Measurements from ENCODE around the gene TTC34. TPM values are rescaled to one million over a fixed set of nuclear protein-coding genes. Genes with fewer than 3 reads are reported as not detected.

Gene TTC34
- total RNA-seq, 1 donor, result 0.36 TPM

DNA sequence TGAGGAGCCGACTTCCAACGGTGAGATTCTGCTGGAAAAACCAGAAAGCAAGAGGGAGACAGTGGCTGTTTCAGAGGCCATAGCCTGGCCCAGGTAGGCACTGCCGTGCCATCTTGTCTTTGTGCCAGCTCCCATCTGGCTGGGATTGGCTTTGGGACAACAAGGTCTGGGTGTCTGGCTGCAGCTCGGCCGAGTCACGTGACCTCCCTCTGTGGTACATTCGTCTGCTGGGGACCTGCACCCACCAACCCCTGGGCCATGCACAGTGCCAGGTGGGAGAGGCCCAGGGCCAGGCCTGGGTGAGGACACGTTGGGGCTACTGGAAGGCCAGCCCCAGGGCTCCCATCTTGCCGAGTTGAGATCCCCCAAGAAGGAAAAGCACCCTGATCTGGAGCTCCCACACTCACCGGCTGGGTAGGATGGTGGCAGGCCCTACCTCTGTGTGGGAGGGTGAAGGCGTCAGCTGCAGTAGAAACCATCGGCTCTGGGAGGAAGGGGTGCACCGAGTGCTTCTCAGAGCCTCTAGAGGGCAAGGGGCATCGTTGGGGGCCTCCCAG lies 25.3 kb upstream of the TTC34 start:
- Histone ChIP-seq H3K9me3 (ENCODE audit: low read depth, low read length) (no peaks in the 10 kb centered on the region), H4K20me1 (ENCODE audit: insufficient read depth, low read length) (no peaks in the 10 kb centered on the region), H3K4me2 (ENCODE audit: insufficient read depth, low read length) (no peak overlapping the region), H3K36me3 (ENCODE audit: insufficient read depth, low read length) (no peaks in the 10 kb centered on the region), H2AFZ (ENCODE audit: low read length) (no peak overlapping the region), H3K27me3 (ENCODE audit: insufficient read depth, low read length) (no peaks in the 10 kb centered on the region), H3K79me2 (ENCODE audit: insufficient read depth, low read length) (no peaks in the 10 kb centered on the region), H3K27ac (ENCODE audit: low read depth, low read length) (no peak overlapping the region), H3K4me3 (ENCODE audit: insufficient read depth, low read length) (no peak overlapping the region), H3K4me1 (ENCODE audit: insufficient read depth, low read length) (no peaks in the 10 kb centered on the region)
- no peak for TF ChIP-seq CTCF (IDR thresholded peaks at IDR 0.05; ENCODE audit: extremely low read depth, low read depth, low read length)
- DNase-seq (ENCODE audit: insufficient read length, low spot score, missing footprints), result no peak

GRCh38 chr1:2826316-2826715 lies 24.8 kb upstream of the TTC34 start:
- no peaks in the 10 kb centered on the region for H3K36me3 ChIP-seq (ENCODE audit: insufficient read depth, low read length)
- no peaks in the 10 kb centered on the region for H3K4me1 ChIP-seq (ENCODE audit: insufficient read depth, low read length)
- DNase-seq (ENCODE audit: insufficient read length, low spot score, missing footprints), result no peak
- no peak overlapping the region for H3K4me3 ChIP-seq (ENCODE audit: insufficient read depth, low read length)
- no peak overlapping the region for H2AFZ ChIP-seq (ENCODE audit: low read length)
- H3K4me2 ChIP-seq (ENCODE audit: insufficient read depth, low read length), result no peak overlapping the region
- no peak overlapping the region for H3K27ac ChIP-seq (ENCODE audit: low read depth, low read length)
- H3K79me2 ChIP-seq (ENCODE audit: insufficient read depth, low read length), result no peaks in the 10 kb centered on the region
- H4K20me1 ChIP-seq (ENCODE audit: insufficient read depth, low read length), result no peaks in the 10 kb centered on the region
- no peaks in the 10 kb centered on the region for H3K9me3 ChIP-seq (ENCODE audit: low read depth, low read length)
- no peak for TF ChIP-seq CTCF (IDR thresholded peaks at IDR 0.05; ENCODE audit: extremely low read depth, low read depth, low read length)
- H3K27me3 ChIP-seq (ENCODE audit: insufficient read depth, low read length), result no peaks in the 10 kb centered on the region

DNA sequence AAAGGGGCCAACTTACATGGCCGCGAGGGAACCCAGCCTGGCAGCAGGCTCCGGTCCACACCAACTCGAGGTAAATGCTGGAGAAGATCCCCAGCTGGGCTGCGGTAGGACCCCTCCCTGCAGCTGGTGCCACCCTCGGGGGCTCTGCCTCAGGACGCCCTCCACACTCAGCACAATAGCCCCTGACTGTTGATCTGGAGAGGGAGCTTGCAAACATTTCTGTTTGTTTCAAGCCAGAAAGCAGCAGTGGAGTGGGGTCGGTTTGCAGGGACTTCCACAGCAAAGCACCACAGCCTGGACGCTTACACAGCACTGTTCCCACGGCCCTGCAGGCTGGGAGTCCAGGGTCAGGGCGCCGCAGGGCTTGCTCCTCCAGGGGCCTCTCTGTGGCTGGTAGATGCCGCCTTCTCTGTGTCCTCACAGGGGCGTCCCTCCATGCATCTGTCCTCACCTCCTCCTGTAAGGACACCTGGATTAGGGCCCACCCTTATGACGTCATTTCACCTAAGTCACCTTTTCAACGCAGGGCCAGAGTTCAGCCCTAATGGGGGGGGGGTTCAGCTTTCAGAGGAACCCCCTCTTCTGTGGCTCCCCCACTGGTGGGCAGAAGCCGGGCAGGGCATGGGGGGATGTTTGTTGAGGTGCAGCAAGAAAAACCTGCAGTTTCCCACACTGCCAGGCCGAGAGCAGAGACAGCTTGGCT lies 24.1 kb upstream of the TTC34 start:
- H3K79me2 ChIP-seq (ENCODE audit: insufficient read depth, low read length), result no peaks in the 10 kb centered on the region
- H3K4me3 ChIP-seq (ENCODE audit: insufficient read depth, low read length), result no peak overlapping the region
- DNase-seq (ENCODE audit: insufficient read length, low spot score, missing footprints), result peak; percentile 61

More for the DNA sequence above, 24.1 kb upstream of the TTC34 start:
- H3K27ac ChIP-seq (ENCODE audit: low read depth, low read length), result no peak overlapping the region
- no peak overlapping the region for H3K4me2 ChIP-seq (ENCODE audit: insufficient read depth, low read length)
- H3K9me3 ChIP-seq (ENCODE audit: low read depth, low read length), result no peaks in the 10 kb centered on the region
- no peaks in the 10 kb centered on the region for H4K20me1 ChIP-seq (ENCODE audit: insufficient read depth, low read length)
- H2AFZ ChIP-seq (ENCODE audit: low read length), result no peak overlapping the region
- H3K27me3 ChIP-seq (ENCODE audit: insufficient read depth, low read length), result no peaks in the 10 kb centered on the region
- no peaks in the 10 kb centered on the region for H3K4me1 ChIP-seq (ENCODE audit: insufficient read depth, low read length)
- H3K36me3 ChIP-seq (ENCODE audit: insufficient read depth, low read length), result no peaks in the 10 kb centered on the region
- no peak for TF ChIP-seq CTCF (IDR thresholded peaks at IDR 0.05; ENCODE audit: extremely low read depth, low read depth, low read length)

All from osteoblast (primary cell).